Activated CD4-positive, alpha-beta T cell treated with anti-CD3 and anti-CD28 coated beads for 36 hours (primary cell): ENCODE measurements around the gene MAPKAPK3. TPM values are rescaled to one million over a fixed set of nuclear protein-coding genes. Genes with fewer than 3 reads are reported as not detected.

ENCODE experiments used
- ATAC-seq: fragments of 200-7000 bp; cut with Tn5 transposase; one replicate; pipeline ENCODE4 v1.10.0; 2021; ENCODE audit warnings: mild to moderate bottlenecking, moderate library complexity
- CTCF ChIA-PET: fragments of 350-600 bp; sonication (Branson Sonifier 250); formaldehyde crosslinking; loops from one replicate; lab custom pipeline; 2021; ENCODE audit warnings: antibody characterized with exemption; lab: Charles Lee
- POLR2A ChIA-PET: fragments of 350-600 bp; sonication (Branson Sonifier 250); formaldehyde crosslinking; loops from one replicate; lab custom pipeline; 2021; ENCODE audit warnings: antibody characterized with exemption, inconsistent platforms; lab: Charles Lee
- DNase-seq: peaks from one replicate; pipeline ENCODE4 v3.0.0-alpha.2; 2020
- H3K27ac Mint-ChIP-seq: one replicate; pipeline ENCODE4 v1.8.0; 2021; ENCODE audit warnings: mixed read lengths
- H3K27me3 Mint-ChIP-seq: one replicate; pipeline ENCODE4 v1.8.0; 2021; ENCODE audit warnings: mixed read lengths
- H3K36me3 Mint-ChIP-seq: one replicate; pipeline ENCODE4 v1.8.0; 2021; ENCODE audit warnings: low read depth, mixed read lengths
- H3K4me1 Mint-ChIP-seq: one replicate; pipeline ENCODE4 v1.8.0; 2021; ENCODE audit warnings: mixed read lengths
- H3K4me3 Mint-ChIP-seq: one replicate; pipeline ENCODE4 v1.8.0; 2021; ENCODE audit warnings: mild to moderate bottlenecking, moderate library complexity, mixed read lengths
- H3K9me3 Mint-ChIP-seq: one replicate; pipeline ENCODE4 v1.8.0; 2021; ENCODE audit warnings: low read depth, mixed read lengths
- intact Hi-C, 2 experiments: fragments of 100-400 bp; cut with DNase I in 1 of 2; cut with micrococcal nuclease in 1 of 2; formaldehyde crosslinking; loops; one replicate each; pipeline versions ENCODE4 v1.14.2 to v1.15.1; 2022 to 2024; cut with DNase I, micrococcal nuclease
- total RNA-seq, 2 experiments: library from RNA; stranded (reverse); gene quantifications; one replicate each; pipeline ENCODE4 v1.2.3, GENCODE V29; 2021

The MAPKAPK3 gene
- total RNA-seq, 2 experiments from 2014 or later: 178 to 218 TPM

DNA sequence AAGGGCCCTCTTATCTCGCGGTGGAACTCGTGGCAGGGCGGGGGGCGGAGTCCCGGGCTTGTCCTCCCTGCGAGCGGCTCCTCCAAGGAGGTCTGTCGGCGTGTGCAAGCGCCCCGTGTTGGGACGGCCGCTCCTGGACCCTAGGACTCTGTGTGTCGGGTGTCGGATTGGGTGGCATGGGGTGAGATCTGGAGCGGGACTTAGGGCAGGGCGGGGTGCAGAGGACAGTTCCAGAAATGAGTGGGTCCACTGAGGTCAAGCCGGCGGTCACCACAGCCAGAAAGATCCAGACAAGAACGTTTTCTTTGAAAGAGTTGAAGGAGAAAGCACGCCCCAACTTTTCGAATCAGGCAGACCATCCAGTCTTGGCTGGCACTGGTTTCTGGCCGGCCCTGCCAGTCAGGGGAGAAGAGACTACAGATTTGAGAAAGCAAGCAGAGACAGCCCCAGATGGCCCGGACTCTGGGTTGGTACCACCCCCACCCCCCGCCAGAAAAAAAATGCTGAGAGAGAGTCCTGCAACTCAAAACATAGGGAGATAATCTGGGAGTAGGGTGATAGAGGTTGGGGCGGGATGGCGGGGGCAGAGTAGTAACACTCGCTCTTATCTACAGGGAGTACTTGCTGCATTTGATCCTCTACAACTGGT lies 4.6 kb upstream of the MAPKAPK3 start:
- ChIA-PET POLR2A (interaction anchor here (0.6 to 13.7 kb wide), 8 partner anchors 11 to 923 kb away, joined by 3 to 267 read pairs (median 8); partner anchors contain the start of genes C3orf18, CYB561D2, HEMK1 and MST1), CTCF (interaction anchor here (0.5 to 25.3 kb wide), 14 partner anchors 9 to 780 kb away, joined by 3 to 647 read pairs (median 5); partner anchors contain the start of genes C3orf18 and HEMK1)
- ATAC-seq (no peak), DNase-seq (no peak)
- Mint-ChIP-seq H3K27ac (peak overlapping the region; percentile 98), H3K4me1 (peaks cover 37% of the 10 kb centered on the region), H3K9me3 (no peaks in the 10 kb centered on the region), H3K4me3 (peak overlapping the region; percentile 96), H3K27me3 (no peaks in the 10 kb centered on the region), H3K36me3 (peaks cover 87% of the 10 kb centered on the region)
- intact Hi-C loops: loop anchor here (1.0 to 10.0 kb wide), 13 partner anchors 10 to 1662 kb away; partner anchors contain the start of genes CYB561D2 (in 2 of the 2), NPRL2 (in 2 of the 2), GNAI2 (in 1 of the 2) and HYAL3 (in 1 of the 2)

- peak overlapping the region; percentile 98 for H3K27ac Mint-ChIP-seq
- no peaks in the 10 kb centered on the region for H3K27me3 Mint-ChIP-seq
- ChIA-PET POLR2A (interaction anchor here (0.8 to 13.7 kb wide), 4 partner anchors 11 to 43 kb away, joined by 5 to 267 read pairs (median 204); partner anchors contain the start of genes C3orf18 and HEMK1), CTCF (interaction anchor here (0.5 to 25.3 kb wide), 19 partner anchors 9 to 775 kb away, joined by 3 to 647 read pairs (median 5); partner anchors contain the start of genes C3orf18 and HEMK1)
- no peaks in the 10 kb centered on the region for H3K9me3 Mint-ChIP-seq
- H3K4me1 Mint-ChIP-seq: peaks cover 39% of the 10 kb centered on the region
- intact Hi-C loops: loop anchor here (1.0 to 10.0 kb wide), 13 partner anchors 11 to 1662 kb away; partner anchors contain the start of genes CYB561D2 (in 2 of the 2), NPRL2 (in 2 of the 2), GNAI2 (in 1 of the 2) and HYAL3 (in 1 of the 2)
- H3K36me3 Mint-ChIP-seq: peaks cover 83% of the 10 kb centered on the region
- peak; percentile 15 for DNase-seq
- peak overlapping the region; percentile 96 for H3K4me3 Mint-ChIP-seq
- no peak for ATAC-seq
Measured at GRCh38 chr3:50612970-50613846, 3.7 kb upstream of the MAPKAPK3 start.

DNA sequence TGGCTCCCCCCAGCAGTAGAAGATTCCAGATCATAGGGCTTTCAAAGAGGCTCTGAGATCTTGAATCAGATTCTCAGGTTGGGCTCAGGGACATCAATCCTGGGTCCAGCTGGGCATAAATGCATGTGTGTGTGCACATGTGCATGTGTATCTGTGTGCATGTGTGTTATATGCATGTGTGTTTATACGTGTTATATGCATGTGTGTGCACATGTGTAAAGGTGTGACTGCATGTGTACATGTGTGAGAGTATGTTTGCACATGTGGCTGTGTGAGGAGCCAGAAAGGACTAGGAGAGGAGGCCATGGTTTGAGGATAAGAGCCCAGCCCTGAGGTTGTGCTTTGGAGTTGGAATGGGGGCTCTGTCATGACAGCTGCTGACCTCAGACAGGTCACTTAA lies 1.8 kb upstream of the MAPKAPK3 start:
- DNase-seq (no peak), ATAC-seq (no peak)
- no peaks in the 10 kb centered on the region for H3K27me3 Mint-ChIP-seq
- peaks cover 78% of the 10 kb centered on the region for H3K36me3 Mint-ChIP-seq
- H3K27ac Mint-ChIP-seq: peak overlapping the region; percentile 96
- no peaks in the 10 kb centered on the region for H3K9me3 Mint-ChIP-seq
- H3K4me3 Mint-ChIP-seq: peak overlapping the region; percentile 96
- peaks cover 52% of the 10 kb centered on the region for H3K4me1 Mint-ChIP-seq
- POLR2A ChIA-PET: interaction anchor here (1.2 to 13.7 kb wide), 4 partner anchors 9 to 45 kb away, joined by 3 to 267 read pairs (median 13); partner anchors contain the start of genes C3orf18 and HEMK1
- intact Hi-C loops: loop anchor here (5.0 to 10.0 kb wide), 4 partner anchors 272 to 1660 kb away; partner anchors contain the start of genes PARP3 (in 1 of the 2), RRP9 (in 1 of the 2) and WDR82 (in 1 of the 2)
- CTCF ChIA-PET: interaction anchor here (0.8 to 25.3 kb wide), 22 partner anchors 8 to 773 kb away, joined by 3 to 647 read pairs (median 6); partner anchors contain the start of genes C3orf18, DOCK3 and HEMK1

DNA sequence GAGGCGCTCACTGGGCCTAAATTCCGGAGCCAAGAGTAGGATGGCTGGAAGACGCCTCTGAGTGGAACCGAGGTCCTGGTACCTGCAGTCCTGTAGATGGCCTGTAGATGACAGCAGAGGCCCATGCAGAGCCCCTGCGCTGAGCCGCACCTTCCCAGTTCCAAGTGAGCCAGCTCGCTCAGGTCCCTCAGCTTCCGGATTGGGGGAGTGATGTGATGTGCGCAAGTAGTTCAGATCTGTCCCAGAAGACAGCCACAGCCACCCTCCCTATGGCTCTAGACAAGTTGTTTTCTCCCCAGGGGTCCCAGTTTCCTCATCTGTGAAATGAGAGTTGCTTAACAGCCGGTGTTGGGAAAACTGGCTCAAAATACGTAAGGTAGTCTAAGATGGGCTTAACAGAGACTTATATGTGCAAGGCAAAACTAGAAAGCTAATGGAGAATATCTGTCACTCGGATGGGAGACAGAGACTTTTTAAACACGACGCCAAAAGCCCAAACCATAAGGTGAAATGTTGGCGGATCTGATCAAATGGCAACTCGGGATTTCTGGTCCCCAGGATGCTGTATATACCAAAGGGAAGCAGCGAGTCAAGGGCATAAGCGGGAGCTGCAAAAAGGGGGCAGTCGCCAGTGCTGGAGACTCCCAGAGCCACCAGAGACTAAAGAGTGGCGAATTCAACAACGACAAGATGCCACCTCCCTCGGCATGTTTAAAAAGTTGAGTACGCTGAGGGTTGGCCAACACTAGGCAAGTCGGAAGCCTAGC lies 765 bp upstream of the MAPKAPK3 start:
- Mint-ChIP-seq H3K9me3 (no peaks in the 10 kb centered on the region), H3K4me1 (peaks cover 62% of the 10 kb centered on the region), H3K4me3 (peak overlapping the region; percentile 96), H3K36me3 (peaks cover 78% of the 10 kb centered on the region), H3K27ac (peak overlapping the region; percentile 96), H3K27me3 (no peaks in the 10 kb centered on the region)
- DNase-seq (peak; percentile 92), ATAC-seq (peak; percentile 24)
- POLR2A ChIA-PET: interaction anchor here (0.6 to 13.7 kb wide), 12 partner anchors 10 to 884 kb away, joined by 3 to 267 read pairs (median 4); partner anchors contain the start of genes C3orf18, DCAF1 and HEMK1
- intact Hi-C loops: loop anchor here (1.0 to 10.0 kb wide), 17 partner anchors 16 to 1659 kb away; partner anchors contain the start of genes MANF (in 2 of the 2), DOCK3 (in 1 of the 2), HEMK1 (in 1 of the 2) and HYAL3 (in 1 of the 2)
- CTCF ChIA-PET: interaction anchor here (0.6 to 25.3 kb wide), 30 partner anchors 9 to 1437 kb away, joined by 3 to 647 read pairs (median 5); partner anchors contain the start of genes C3orf18, DOCK3, HEMK1 and MANF

GRCh38 chr3:50616770-50617095 lies 218 bp upstream of the MAPKAPK3 start:
- Mint-ChIP-seq H3K27ac (peak overlapping the region; percentile 96), H3K27me3 (no peaks in the 10 kb centered on the region), H3K36me3 (peaks cover 74% of the 10 kb centered on the region), H3K4me1 (peaks cover 63% of the 10 kb centered on the region), H3K4me3 (peak overlapping the region; percentile 96), H3K9me3 (no peaks in the 10 kb centered on the region)
- POLR2A ChIA-PET: interaction anchor here (0.6 to 13.7 kb wide), 7 partner anchors 15 to 309 kb away, joined by 3 to 267 read pairs (median 9); partner anchors contain the start of genes C3orf18 and HEMK1
- peak; percentile 98 for DNase-seq
- ATAC-seq: peak; percentile 55
- CTCF ChIA-PET: interaction anchor here (0.8 to 25.3 kb wide), 18 partner anchors 10 to 772 kb away, joined by 3 to 647 read pairs (median 8); partner anchors contain the start of genes C3orf18, DOCK3, HEMK1 and MANF
- intact Hi-C loops: loop anchor here (1.0 to 10.0 kb wide), 17 partner anchors 16 to 1658 kb away; partner anchors contain the start of genes MANF (in 2 of the 2), DOCK3 (in 1 of the 2), HEMK1 (in 1 of the 2) and HYAL3 (in 1 of the 2)

DNA sequence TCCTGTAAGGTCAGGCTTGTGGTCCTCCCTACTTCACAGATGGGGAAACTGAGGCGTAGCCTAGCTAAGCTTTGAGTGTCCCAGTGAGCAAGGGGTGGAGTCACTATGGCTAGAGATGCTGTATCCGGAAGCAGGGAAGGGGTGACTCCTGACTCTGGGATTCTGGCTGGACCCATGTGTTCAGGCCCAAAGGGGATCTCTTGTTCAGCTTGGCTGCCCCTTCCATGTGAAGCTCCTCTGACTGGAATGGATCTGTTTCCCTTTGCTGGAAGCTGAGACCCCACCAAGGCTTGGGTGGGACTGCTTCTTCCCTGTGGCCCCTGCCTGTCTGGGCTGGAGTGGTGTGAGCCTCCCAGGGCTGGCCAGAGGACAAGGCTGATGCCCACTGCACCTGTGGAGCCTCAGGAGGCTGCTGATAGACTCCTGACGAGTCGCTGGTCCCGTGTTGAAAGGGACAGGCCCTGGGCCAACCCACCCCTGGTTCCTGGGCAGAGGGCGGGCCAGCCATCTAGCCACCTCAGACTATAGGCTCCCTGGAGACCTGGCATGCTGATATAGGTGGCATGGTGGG lies 1.0 kb downstream of the MAPKAPK3 start:
- H3K27ac Mint-ChIP-seq: peak overlapping the region; percentile 93
- peaks cover 72% of the 10 kb centered on the region for H3K4me1 Mint-ChIP-seq
- no peaks in the 10 kb centered on the region for H3K27me3 Mint-ChIP-seq
- H3K4me3 Mint-ChIP-seq: peak overlapping the region; percentile 96
- intact Hi-C loops: loop anchor here (2.0 to 10.0 kb wide), 7 partner anchors 269 to 1657 kb away; partner anchors contain the start of genes HYAL3 (in 1 of the 2), MANF (in 1 of the 2), NAA80 (in 1 of the 2) and PARP3 (in 1 of the 2)
- ATAC-seq (peak; percentile 3), DNase-seq (peak; percentile 59)
- ChIA-PET POLR2A (interaction anchor here (0.6 to 13.7 kb wide), 4 partner anchors 17 to 255 kb away, joined by 3 to 267 read pairs (median 4); partner anchors contain the start of genes C3orf18 and HEMK1), CTCF (interaction anchor here (0.5 to 25.3 kb wide), 9 partner anchors 10 to 268 kb away, joined by 3 to 647 read pairs (median 4); partner anchors contain the start of genes C3orf18, CYB561D2, DOCK3 and HEMK1)
- H3K9me3 Mint-ChIP-seq: no peaks in the 10 kb centered on the region
- peaks cover 66% of the 10 kb centered on the region for H3K36me3 Mint-ChIP-seq

DNA sequence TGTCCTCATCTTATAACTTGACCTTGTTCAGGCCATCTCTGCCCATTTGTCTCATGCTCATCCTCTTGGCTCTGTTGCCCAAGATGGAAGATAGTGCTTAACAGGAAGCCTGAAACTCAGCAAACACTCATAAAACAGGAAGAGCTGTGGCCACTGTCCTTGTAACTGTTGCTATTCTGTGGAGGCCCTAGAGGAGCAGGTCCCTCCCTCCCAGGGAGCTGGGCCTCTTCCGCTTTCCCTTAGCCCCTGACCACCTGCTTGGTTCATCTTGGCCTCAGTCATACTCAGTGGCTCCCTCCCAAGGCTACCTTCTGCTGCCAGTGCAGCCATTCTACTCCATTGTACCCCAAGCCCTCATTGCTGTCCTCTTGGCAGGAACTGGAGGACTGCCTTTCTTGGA lies 3.5 kb downstream of the MAPKAPK3 start:
- ChIA-PET CTCF (interaction anchor here (0.6 to 25.3 kb wide), 5 partner anchors 13 to 814 kb away, joined by 3 to 647 read pairs (median 3); partner anchors contain the start of genes C3orf18 and HEMK1), POLR2A (interaction anchor here (0.7 to 13.7 kb wide), 3 partner anchors 9 to 135 kb away, joined by 3 to 267 read pairs (median 3); partner anchors contain the start of genes C3orf18, CISH and HEMK1)
- H3K9me3 Mint-ChIP-seq: no peaks in the 10 kb centered on the region
- peak; percentile 25 for DNase-seq
- H3K36me3 Mint-ChIP-seq: peaks cover 63% of the 10 kb centered on the region
- H3K27me3 Mint-ChIP-seq: no peaks in the 10 kb centered on the region
- H3K4me1 Mint-ChIP-seq: peaks cover 80% of the 10 kb centered on the region
- intact Hi-C loops: no loop called here
- peak overlapping the region; percentile 96 for H3K4me3 Mint-ChIP-seq
- H3K27ac Mint-ChIP-seq: peak overlapping the region; percentile 80
- no peak for ATAC-seq

DNA sequence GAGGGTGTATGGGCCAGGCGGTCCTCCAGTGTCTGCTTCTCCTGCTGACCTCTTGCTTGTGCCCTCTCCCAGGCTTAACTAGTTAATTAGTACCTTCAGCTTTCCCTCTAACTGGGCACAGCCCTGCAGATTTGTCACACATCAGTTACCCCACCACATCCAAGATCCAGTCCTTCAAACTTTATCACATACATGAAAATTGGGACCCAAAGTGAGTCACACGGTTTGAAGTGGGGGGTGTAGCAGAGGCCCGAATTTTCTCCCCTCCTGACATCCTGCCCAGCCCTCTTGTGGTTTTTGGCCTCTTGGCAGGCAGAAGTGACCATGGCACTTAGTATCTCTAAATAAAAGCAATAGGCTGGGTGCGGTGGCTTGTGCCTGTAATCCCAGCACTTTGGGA lies 3.9 kb downstream of the MAPKAPK3 start:
- Mint-ChIP-seq H3K27me3 (no peaks in the 10 kb centered on the region), H3K36me3 (peaks cover 62% of the 10 kb centered on the region), H3K27ac (peak overlapping the region; percentile 80), H3K4me1 (peaks cover 79% of the 10 kb centered on the region), H3K4me3 (peak overlapping the region; percentile 96), H3K9me3 (no peaks in the 10 kb centered on the region)
- intact Hi-C loops: no loop called here
- DNase-seq (no peak), ATAC-seq (no peak)
- ChIA-PET POLR2A (interaction anchor here (1.0 to 13.7 kb wide), 2 partner anchors 9 to 51 kb away, joined by 3 to 267 read pairs; partner anchors contain the start of genes C3orf18, CISH and HEMK1), CTCF (interaction anchor here (0.6 to 25.3 kb wide), 4 partner anchors 8 to 814 kb away, joined by 3 to 647 read pairs (median 4); partner anchors contain the start of genes C3orf18 and HEMK1)

- ChIA-PET CTCF (interaction anchor here (0.6 to 3.6 kb wide), 5 partner anchors 10 to 1023 kb away, joined by 3 to 14 read pairs (median 5); no protein-coding TSS in a partner anchor), POLR2A (no interaction called here)
- H3K9me3 Mint-ChIP-seq: no peaks in the 10 kb centered on the region
- H3K27ac Mint-ChIP-seq: peak overlapping the region; percentile 93
- H3K36me3 Mint-ChIP-seq: peaks cover 68% of the 10 kb centered on the region
- H3K4me1 Mint-ChIP-seq: peaks cover 92% of the 10 kb centered on the region
- ATAC-seq: no peak
- intact Hi-C loops: no loop called here
- no peaks in the 10 kb centered on the region for H3K27me3 Mint-ChIP-seq
- H3K4me3 Mint-ChIP-seq: no peak overlapping the region
- no peak for DNase-seq
Measured at GRCh38 chr3:50622881-50623280, 5.9 kb downstream of the MAPKAPK3 start.
